Measurements from ENCODE around the gene NDST4.
A peak's percentile ranks its signal among the peaks of the same experiment; 100 is the strongest.

The NDST4 gene

DNA sequence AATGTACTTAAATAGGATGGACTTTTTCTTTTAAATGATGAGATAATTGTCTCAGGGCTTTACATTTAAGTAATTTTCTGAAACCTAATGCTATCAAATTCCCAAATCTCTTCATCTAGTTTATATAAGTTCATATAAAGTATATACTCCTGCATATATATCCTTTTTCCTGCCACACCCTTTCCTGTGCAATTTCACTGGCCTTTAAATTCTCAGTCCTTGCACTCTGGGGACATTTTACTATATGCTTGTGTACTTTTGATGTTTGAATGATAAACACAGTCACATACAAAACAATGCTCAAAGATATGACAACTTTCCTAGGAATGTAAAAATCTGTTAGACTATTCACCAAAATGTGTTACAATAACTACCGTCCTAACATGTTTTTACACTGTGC lies 60.1 kb downstream of the NDST4 start:
- no peak for FAIRE-seq

- no peak for FAIRE-seq
Measured at GRCh38 chr4:115042496-115042895, 70.9 kb downstream of the NDST4 start.

- no peak for FAIRE-seq
Measured at GRCh38 chr4:115030281-115030680, 83.1 kb downstream of the NDST4 start.

- FAIRE-seq = no peak
Measured at GRCh38 chr4:115028682-115029410, 84.6 kb downstream of the NDST4 start.

DNA sequence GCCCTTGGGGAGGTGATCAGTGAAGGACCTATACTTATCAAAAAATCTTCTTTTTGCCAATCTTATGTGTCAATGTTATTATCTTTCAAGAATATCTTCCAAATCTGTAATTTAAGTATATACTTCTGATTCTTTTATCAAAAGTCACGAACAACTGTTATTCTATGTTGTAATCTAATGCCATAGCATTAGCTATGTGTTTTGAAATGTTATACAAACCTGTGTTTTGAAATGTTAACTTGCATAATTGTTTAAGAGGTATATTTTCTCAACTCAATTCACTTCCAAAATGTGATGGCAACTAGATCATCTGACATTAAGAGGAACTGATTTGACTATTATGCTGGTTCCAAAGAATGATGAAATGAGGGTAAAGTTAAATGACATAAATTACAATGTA lies 113.5 kb downstream of the NDST4 start:
- FAIRE-seq = no peak

DNA sequence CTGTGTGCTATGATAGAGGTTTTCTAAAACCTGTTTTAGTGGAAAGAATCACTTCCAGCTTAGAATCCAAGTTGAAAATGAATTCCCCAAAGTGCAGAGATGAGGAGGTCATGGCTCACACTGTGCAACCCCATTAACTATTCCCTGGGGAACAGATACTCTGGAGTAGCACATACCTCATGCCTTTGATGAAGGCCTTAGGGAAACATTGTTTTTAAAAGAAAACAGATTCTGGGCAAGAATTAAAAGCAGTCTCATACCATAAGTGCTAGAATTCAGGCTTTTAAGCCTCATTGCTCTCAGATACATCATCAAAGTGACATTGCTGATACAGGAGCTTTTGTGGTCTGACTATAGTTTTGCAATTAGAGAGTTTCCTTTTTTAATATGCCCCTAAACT lies 115.1 kb downstream of the NDST4 start:
- no peak for FAIRE-seq

- no peak for FAIRE-seq
Measured at GRCh38 chr4:114997576-114998247, 115.7 kb downstream of the NDST4 start.

GRCh38 chr4:114986133-114986532 lies 127.3 kb downstream of the NDST4 start:
- no peak for FAIRE-seq

DNA sequence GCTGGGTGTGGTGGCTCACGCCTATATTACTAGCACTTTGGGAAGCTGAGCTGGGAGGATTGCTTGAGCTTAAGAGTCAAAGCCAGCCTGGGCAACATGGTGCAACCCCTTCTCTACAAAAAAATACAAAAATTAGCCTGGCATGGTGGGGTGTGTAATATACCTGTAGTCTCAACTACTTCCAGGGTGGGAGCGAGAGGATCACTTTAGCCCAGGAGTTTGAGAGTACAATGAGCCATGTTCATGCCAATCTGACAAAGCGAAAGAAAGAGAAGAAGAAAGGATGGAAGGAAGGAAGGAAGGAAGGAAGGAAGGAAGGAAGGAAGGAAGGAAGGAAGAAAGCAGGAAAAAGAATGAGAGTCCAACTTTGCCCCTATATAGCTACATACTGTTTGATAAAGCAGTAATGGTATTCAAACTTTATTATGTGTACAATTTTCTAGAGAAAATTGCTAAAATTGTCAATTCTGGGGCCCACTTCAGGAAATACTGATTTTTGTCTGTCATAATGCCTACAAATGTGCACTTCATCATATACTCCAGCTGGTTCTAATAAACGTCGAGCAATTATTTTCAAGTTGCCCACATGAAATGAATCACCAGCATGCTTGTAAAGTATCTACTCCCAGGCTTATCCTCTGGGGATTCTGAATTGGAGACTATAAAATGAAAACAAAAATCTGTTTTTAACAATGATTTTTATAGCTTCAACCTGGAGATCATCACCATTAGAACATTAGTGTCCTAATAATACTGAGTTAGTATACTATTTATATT lies 132.3 kb downstream of the NDST4 start:
- FAIRE-seq = no peak

DNA sequence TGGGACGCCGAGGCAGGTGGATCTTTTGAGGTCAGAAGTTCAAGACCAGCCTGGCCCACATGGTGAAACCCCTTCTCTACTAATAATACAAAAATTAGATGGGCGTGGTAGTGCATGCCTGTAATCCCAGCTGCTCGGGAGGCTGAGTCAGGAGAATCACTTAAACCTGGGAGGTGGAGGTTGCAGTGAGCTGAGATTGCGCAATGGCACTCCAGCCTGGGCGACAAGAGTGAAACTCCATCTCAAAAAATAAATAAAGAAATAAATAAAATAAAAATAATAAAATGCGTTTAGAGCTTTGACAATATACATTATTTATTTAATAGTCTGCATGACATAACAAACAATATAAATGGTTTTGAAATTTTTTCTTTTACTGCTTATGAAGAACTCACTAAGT lies 133.0 kb downstream of the NDST4 start:
- peak; percentile 72 for FAIRE-seq

DNA sequence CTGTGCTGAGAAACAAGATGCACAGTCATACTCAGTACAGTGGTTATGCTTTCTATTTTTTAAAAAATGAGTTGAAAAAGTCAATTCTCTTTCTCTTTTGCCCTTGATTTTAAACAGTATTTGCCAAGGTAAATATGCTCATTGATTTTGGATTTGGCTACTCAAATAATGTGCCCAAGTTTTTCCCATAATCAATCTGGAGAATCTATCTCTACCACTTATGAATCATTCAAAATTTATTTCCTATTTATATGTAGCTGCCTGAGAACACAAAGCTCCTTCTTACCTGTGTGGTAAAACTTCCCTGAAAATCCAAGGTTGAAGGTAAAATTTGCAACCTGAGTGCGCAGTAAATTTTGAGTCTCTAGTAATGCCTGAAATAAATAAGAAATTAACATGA lies 136.5 kb downstream of the NDST4 start:
- no peak for FAIRE-seq

DNA sequence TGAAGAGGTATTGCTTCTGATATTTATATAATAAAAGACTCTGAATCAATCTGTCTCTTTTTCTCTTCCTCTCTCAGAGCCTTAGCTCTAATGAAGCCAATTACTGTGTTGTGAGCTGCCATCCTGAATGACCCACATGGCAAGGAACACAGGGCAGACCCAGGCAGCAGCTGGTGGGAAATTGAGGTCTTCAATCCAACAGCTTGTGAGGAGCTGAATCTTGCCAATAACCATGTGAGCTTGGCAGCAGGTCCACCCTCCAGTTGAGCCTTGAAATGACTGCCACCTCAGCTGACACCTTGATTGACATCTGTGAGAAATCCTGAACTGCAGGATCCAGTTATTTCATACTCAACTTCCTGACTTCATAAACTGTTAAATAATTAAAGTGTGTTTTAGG lies 149.4 kb downstream of the NDST4 start:
- no peak for FAIRE-seq

GRCh38 chr4:114945616-114946015 lies 167.8 kb downstream of the NDST4 start:
- no peak for FAIRE-seq

- no peak for FAIRE-seq
Measured at GRCh38 chr4:114941503-114941902, 171.9 kb downstream of the NDST4 start.

GRCh38 chr4:114927881-114928280 lies 185.5 kb downstream of the NDST4 start:
- no peak for FAIRE-seq

DNA sequence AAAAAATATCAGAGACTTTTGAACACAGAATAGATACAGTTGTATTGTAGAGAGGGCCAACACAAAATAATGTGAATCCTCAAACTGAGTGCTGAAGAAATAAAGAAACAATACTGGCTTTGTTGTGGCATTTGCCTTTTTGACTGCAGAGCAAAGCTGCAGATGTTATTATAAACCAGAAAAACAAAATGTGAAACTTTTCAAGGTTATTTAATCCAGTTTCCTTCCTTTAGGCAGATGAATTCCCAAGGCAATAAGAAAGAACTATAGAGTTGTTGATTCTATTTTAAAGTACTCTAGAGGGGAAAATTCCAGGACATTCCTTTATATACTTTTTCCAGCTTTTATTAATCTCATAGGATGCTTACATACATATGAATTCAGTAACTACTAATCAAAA lies 186.8 kb downstream of the NDST4 start:
- no peak for FAIRE-seq

- no peak for FAIRE-seq
Measured at GRCh38 chr4:114924311-114924710, 189.1 kb downstream of the NDST4 start.

DNA sequence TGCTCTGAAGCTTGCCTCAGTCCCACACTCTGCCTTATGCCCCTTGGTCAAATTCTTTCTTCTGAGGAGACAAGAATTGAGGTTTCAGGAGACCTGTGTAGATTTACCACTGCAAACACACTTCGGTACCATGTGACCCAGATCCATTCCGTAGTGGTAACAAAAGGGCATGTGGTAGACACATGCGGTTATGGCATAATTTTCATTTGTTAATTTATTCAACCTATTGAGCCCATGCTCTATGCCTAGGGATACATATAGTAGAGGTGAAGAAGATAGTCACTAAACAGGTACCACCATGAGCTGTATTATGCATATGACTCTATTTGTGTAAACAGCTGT lies 190.9 kb downstream of the NDST4 start:
- no peak for FAIRE-seq

GRCh38 chr4:114921790-114922591 lies 191.4 kb downstream of the NDST4 start:
- FAIRE-seq = no peak

GRCh38 chr4:114921191-114921590 lies 192.2 kb downstream of the NDST4 start:
- no peak for FAIRE-seq

DNA sequence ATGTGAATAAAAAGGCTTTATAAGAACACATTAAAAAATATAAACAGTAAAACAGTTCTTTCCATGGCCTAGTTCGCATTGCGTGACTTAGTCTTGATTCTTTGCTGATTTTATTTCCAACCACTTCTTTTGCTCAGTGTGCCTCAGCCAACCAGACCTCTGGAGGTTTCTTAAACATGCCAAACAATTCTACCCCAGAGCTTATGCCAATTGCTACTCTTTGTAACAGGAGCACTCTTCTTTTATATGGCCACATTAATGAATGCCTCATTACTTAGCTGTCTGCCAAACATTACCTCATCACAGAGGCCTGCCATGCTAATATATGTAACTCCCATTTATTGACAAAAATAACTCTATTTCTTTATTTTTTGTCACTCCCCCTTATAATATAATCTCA lies 202.3 kb downstream of the NDST4 start:
- FAIRE-seq = no peak

GRCh38 chr4:114907568-114907967 lies 205.9 kb downstream of the NDST4 start:
- no peak for FAIRE-seq

- FAIRE-seq = no peak
Measured at GRCh38 chr4:114905017-114905416, 208.4 kb downstream of the NDST4 start.
